Esophagus mucosa (tissue), 1 donor: ENCODE results near the gene MIEF1. TPM values are rescaled to one million over a fixed set of nuclear protein-coding genes. Genes with fewer than 3 reads are reported as not detected.
"Not testable (repeated sequence)": the region's sequence is repeated elsewhere in the genome, so short reads cannot be mapped to it uniquely, and the experiment has no call there.

Experiments
- ATAC-seq: fragments of 200-7000 bp; cut with Tn5 transposase; one replicate; pipeline ENCODE4 v1.9.1; 2020
- total RNA-seq: library from RNA; stranded (reverse); gene quantifications from one replicate; pipeline ENCODE4 v1.2.4, GENCODE V29; 2023
- donor health status: DM: yes; HTN: yes; CAD: no.

MIEF1 gene
- total RNA-seq, 1 donor from 2014 or later = 16.7 TPM

- no peak for ATAC-seq
These were observed 15.4 kb downstream of the MIEF1 start for GRCh38 chr22:39517470-39517869.

GRCh38 chr22:39518144-39518786 is 16.2 kb downstream of the MIEF1 start:
- no peak for ATAC-seq

- ATAC-seq = no peak
These were observed 17.0 kb downstream of the MIEF1 start for GRCh38 chr22:39518996-39519680.

GRCh38 chr22:39519681-39520225 is 17.7 kb downstream of the MIEF1 start:
- ATAC-seq = peak; percentile 84

- ATAC-seq = peak; percentile 55
These were observed 18.4 kb downstream of the MIEF1 start, which contains the start of gene ATF4 for GRCh38 chr22:39520226-39521105. Gene ATF4, plus strand, starts transcription at chr22:39520562. Its CDS starts 884 bp downstream, at chr22:39521446.

- not testable (repeated sequence) for ATAC-seq
These were observed 19.2 kb downstream of the MIEF1 start for GRCh38 chr22:39521106-39521885.

GRCh38 chr22:39522091-39522490 is 20.0 kb downstream of the MIEF1 start:
- ATAC-seq = not testable (repeated sequence)

GRCh38 chr22:39522567-39523300 is 20.6 kb downstream of the MIEF1 start:
- no peak for ATAC-seq

GRCh38 chr22:39524089-39524752 is 22.1 kb downstream of the MIEF1 start:
- ATAC-seq = no peak

- no peak for ATAC-seq
These were observed 22.9 kb downstream of the MIEF1 start for GRCh38 chr22:39524753-39525657.

GRCh38 chr22:39525658-39525975 is 23.5 kb downstream of the MIEF1 start:
- no peak for ATAC-seq

- ATAC-seq = no peak
These were observed 24.7 kb downstream of the MIEF1 start for GRCh38 chr22:39526736-39527171.

- ATAC-seq = peak; percentile 14
These were observed 25.4 kb downstream of the MIEF1 start for GRCh38 chr22:39527481-39527961.

GRCh38 chr22:39528080-39528661 is 26.1 kb downstream of the MIEF1 start:
- no peak for ATAC-seq

GRCh38 chr22:39528681-39529486 is 26.8 kb downstream of the MIEF1 start:
- peak; percentile 67 for ATAC-seq

- no peak for ATAC-seq
These were observed 27.4 kb downstream of the MIEF1 start for GRCh38 chr22:39529487-39529851.

- no peak for ATAC-seq
These were observed 28.0 kb downstream of the MIEF1 start for GRCh38 chr22:39530116-39530515.

GRCh38 chr22:39530692-39531331 is 28.7 kb downstream of the MIEF1 start:
- no peak for ATAC-seq
